ENCODE data around the gene CDH4.
"Not testable (repeated sequence)": the region's sequence is repeated elsewhere in the genome, so short reads cannot be mapped to it uniquely, and the experiment has no call there.

Gene CDH4

DNA sequence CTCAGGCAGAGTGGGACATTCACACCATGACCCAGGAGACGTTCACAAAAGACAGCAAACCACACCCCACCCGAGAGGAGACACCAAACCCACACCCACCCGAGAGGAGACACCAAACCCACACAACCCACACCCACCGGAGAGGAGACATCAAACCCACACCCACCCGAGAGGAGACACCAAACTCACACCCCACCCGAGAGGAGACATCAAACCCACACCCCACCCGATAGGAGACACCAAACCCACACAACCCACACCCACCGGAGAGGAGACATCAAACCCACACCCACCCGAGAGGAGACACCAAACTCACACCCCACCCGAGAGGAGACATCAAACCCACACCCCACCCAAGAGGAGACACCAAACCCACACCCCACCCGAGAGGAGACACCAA lies 729.6 kb downstream of the CDH4 start:
- not testable (repeated sequence) for DNase-seq (ENCODE audit: low read depth)

DNA sequence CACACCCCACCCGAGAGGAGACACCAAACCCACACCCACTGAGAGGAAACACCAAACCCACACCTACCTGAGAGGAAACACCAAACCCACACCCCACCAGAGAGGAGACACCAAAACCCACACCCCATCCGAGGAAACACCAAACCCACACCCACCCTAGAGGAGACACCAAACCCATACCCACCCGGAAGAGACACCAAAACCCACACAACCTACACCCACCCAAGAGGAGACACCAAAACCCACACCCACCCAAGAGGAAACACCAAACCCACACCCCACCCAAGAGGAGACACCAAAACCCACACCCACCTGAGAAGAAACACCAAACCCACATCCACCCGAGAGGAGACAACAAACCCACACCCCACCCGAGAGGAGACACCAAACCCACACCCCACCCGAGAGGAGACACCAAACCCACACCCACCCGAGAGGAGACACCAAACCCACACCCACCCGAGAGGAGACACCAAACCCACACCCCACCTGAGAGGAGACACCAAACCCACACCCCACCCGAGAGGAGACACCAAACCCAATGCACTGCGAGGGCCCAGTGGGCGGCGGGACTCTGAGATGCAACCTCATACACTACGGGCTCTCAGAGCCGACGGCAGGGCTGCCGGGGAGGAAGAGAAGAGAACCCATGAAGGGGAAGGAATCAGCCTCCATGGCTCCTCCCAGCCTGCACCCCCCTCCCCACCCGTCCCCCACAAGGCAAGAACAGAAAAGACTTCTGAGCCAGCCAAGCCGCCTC lies 730.3 kb downstream of the CDH4 start:
- no peak for DNase-seq (ENCODE audit: low read depth)

GRCh38 chr20:61982951-61983315 lies 730.9 kb downstream of the CDH4 start:
- DNase-seq (ENCODE audit: low read depth): no peak

DNA sequence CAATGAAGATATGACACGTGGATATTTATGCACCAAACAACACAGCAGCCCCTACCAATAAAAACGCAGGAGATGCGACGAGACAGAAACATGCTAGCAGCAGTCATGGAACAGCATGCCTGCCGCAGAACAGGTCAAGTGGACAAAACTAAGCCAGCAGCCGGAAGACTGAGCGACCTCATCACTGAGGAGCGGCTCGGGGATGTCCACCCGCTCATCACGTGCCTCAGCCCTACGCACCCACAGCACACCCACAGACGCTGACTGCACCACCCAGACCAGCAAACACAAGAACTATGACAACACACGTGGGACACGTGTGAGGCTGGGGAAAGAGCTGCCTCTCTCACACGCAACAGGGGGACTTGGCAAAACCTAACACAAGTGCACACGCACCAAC lies 731.9 kb downstream of the CDH4 start:
- DNase-seq (ENCODE audit: low read depth): no peak

- not testable (repeated sequence) for DNase-seq (ENCODE audit: low read depth)
Observed at GRCh38 chr20:61984431-61984830, 732.4 kb downstream of the CDH4 start.

DNA sequence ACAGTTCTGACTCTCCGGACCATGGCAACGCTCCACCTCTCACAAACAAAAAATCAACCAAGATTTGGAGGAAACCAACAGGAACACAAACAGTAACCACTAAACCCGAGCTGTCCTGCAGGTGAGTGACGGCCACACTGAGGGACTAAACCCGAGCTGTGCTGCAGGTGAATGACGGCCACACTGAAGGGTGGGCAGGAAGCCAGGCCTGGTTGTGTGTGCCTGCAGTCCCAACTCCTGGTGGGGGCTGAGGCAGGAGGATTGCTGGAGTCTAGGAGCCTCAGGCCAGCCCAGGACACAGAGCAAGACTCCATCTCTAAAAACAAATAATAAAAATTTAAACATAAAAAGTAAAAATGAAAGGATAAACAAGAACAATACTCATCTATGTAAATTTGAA lies 733.0 kb downstream of the CDH4 start:
- DNase-seq (ENCODE audit: low read depth): no peak

- no peak for DNase-seq (ENCODE audit: low read depth)
Observed at GRCh38 chr20:61986762-61987321, 734.8 kb downstream of the CDH4 start.

DNA sequence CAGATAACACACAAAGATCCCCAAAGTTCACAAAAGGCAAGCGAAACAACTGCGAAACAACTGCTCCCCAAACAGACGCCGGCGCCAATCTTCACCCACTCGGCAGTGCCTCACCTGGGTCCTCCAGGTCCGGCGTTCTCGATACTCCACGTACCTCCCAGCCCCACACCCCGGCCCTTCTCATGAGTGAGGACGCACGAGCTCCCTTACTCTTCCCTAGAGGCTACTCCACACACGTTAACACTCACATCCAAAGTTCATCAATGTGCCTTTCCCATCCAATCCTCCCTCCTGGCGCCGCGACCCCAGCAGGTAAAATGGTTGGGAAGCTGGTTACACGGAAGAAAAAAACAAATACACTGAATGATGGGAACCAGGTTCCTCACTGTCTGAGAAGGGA lies 736.6 kb downstream of the CDH4 start:
- DNase-seq (ENCODE audit: low read depth): no peak

GRCh38 chr20:61989741-61990140 lies 737.7 kb downstream of the CDH4 start:
- no peak for DNase-seq (ENCODE audit: low read depth)
